Activated T-helper 17 cell treated with anti-CD3 and anti-CD28 coated beads, Interleukin-2, amount 50 U/mL, for 72 hours (primary cell): ENCODE measurements around the gene PLXNA3. TPM values are rescaled to one million over a fixed set of nuclear protein-coding genes. Genes with fewer than 3 reads are reported as not detected.
A peak's percentile ranks its signal among the peaks of the same experiment; 100 is the strongest.

Experiments
- ATAC-seq: fragments of 150-1000 bp; cut with Tn5 transposase; replicated peaks from 2 replicates; pipeline ENCODE4 v1.10.0; 2021; ENCODE audit warnings: mild to moderate bottlenecking, moderate library complexity
- H3K27ac Mint-ChIP-seq: one replicate; pipeline ENCODE4 v1.8.0; 2022; ENCODE audit warnings: mixed read lengths
- H3K27me3 Mint-ChIP-seq: one replicate; pipeline ENCODE4 v1.8.0; 2022; ENCODE audit warnings: mixed read lengths
- H3K36me3 Mint-ChIP-seq: one replicate; pipeline ENCODE4 v1.8.0; 2022; ENCODE audit warnings: low read depth, mild to moderate bottlenecking, mixed read lengths
- H3K4me1 Mint-ChIP-seq: one replicate; pipeline ENCODE4 v1.8.0; 2022; ENCODE audit warnings: mixed read lengths
- H3K4me3 Mint-ChIP-seq: one replicate; pipeline ENCODE4 v1.8.0; 2022; ENCODE audit warnings: mild to moderate bottlenecking, mixed read lengths
- H3K9me3 Mint-ChIP-seq: one replicate; pipeline ENCODE4 v1.8.0; 2022; ENCODE audit warnings: mixed read lengths
- total RNA-seq, 2 donors: library from RNA; stranded (reverse); gene quantifications; one replicate each; pipeline ENCODE4 v1.2.3, GENCODE V29; 2022

PLXNA3 gene
- total RNA-seq, 2 donors from 2014 or later, result 63.2 to 67.8 TPM

DNA sequence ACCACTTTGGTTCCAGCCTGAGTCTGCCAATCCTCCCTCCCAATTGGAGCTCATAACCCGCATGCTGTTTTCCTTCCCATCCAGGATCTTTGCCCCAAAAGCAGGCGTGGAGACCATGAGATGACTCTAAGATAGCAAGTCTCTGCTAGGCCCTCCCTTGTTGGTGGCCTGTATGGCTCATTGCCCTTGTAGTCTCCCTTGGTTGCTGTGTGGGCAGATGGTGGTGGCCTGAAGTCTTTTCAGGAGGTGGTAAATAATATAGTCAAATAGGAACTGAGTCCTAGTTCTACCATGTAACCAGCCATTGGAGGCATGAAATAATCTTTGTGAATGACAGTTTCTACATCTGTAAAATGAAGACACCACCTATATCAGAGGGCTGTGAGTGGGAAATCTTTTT, 28.4 kb upstream of the PLXNA3 start:
- H3K27ac Mint-ChIP-seq, result peak overlapping the region; percentile 25
- peaks cover 22% of the 10 kb centered on the region for H3K36me3 Mint-ChIP-seq
- peak overlapping the region; percentile 85 for H3K4me3 Mint-ChIP-seq
- ATAC-seq, result peak; percentile 29
- no peaks in the 10 kb centered on the region for H3K9me3 Mint-ChIP-seq
- H3K4me1 Mint-ChIP-seq, result peaks cover 6% of the 10 kb centered on the region
- H3K27me3 Mint-ChIP-seq, result no peaks in the 10 kb centered on the region

DNA sequence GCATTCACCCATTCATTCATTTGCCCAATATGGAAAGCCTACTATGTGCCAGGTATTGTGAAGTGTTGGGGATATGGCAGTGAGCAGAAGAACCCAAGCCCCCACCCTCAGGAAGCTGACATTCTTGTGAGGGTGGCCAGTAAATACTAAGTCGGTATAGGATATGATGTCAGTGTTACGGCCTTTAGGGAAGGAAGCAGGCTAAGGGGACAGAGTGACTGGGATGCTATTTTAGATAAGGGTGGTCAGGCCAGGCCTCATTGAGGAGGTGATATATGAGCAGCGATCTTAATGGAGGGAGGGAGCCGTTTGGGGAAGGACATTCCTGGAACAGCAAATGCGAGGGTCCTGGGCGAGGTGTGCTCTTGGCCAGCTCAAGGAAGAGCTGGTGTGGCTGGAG, 27.6 kb upstream of the PLXNA3 start:
- no peak for ATAC-seq
- H3K4me1 Mint-ChIP-seq, result peaks cover 6% of the 10 kb centered on the region
- no peaks in the 10 kb centered on the region for H3K27me3 Mint-ChIP-seq
- peaks cover 22% of the 10 kb centered on the region for H3K36me3 Mint-ChIP-seq
- no peaks in the 10 kb centered on the region for H3K9me3 Mint-ChIP-seq
- peak overlapping the region; percentile 85 for H3K4me3 Mint-ChIP-seq
- H3K27ac Mint-ChIP-seq, result peak overlapping the region; percentile 54

DNA sequence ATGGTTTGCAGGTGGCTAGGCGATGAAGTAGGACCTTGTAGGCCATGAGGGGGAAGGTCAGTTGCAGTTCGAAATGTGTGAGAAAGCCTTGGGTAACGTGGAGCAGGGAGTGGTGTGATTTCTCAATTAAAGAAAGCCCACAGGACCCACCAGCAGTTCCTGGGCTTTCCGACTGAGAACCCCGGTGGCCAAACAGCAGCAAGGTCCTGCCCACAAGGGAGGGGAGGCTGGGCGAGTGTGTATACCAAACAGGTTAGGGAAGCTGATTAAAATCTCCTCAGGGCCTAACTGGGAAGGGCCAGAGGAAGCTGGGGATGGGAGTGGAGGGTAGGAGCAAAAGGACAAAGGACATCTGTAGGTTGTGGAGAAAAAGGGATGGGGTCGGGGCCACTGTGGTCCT, 27.2 kb upstream of the PLXNA3 start:
- H3K27ac Mint-ChIP-seq, result peak overlapping the region; percentile 54
- H3K4me1 Mint-ChIP-seq, result peaks cover 8% of the 10 kb centered on the region
- H3K27me3 Mint-ChIP-seq, result no peaks in the 10 kb centered on the region
- peak overlapping the region; percentile 85 for H3K4me3 Mint-ChIP-seq
- ATAC-seq, result no peak
- peaks cover 27% of the 10 kb centered on the region for H3K36me3 Mint-ChIP-seq
- H3K9me3 Mint-ChIP-seq, result no peaks in the 10 kb centered on the region

DNA sequence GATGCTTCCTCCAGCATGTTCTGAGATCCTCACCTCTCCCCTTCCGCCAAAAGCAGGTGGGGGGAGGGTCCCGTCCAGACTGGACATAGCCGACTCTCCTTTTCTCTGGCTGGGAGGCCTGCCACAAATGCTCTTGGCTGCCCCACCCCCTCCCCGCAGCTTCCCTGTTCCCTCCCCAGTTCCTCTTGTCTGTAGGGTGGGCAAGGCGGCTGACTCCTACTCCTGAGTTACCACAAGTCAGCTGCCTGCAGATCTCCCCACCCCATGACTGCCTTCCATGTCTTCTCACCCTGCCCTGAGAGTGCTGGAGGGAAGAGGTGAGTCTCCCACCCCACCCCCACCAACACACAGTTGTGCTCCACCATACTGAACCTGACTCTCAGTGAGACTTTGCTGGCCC, 26.7 kb upstream of the PLXNA3 start:
- H3K27ac Mint-ChIP-seq, result no peak overlapping the region
- H3K27me3 Mint-ChIP-seq, result no peaks in the 10 kb centered on the region
- no peak for ATAC-seq
- peaks cover 12% of the 10 kb centered on the region for H3K4me1 Mint-ChIP-seq
- peaks cover 31% of the 10 kb centered on the region for H3K36me3 Mint-ChIP-seq
- H3K9me3 Mint-ChIP-seq, result no peaks in the 10 kb centered on the region
- no peak overlapping the region for H3K4me3 Mint-ChIP-seq

DNA sequence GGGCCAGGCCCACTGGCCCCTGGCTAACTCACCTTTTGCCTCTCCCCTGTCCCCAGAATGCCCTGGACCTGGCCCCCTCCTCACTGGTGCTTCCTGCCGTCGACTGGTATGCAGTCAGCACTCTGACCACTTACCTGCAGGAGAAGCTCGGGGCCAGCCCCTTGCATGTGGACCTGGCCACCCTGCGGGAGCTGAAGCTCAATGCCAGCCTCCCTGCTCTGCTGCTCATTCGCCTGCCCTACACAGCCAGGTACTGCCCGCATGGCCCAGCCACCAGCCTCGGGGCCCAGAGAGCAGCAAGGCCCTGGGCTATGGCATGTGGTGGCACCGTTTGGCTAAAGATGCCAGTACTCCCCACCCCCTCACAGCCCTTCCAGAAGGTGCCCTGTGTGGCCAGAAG, 25.9 kb upstream of the PLXNA3 start:
- Mint-ChIP-seq H3K36me3 (peaks cover 35% of the 10 kb centered on the region), H3K4me3 (no peak overlapping the region), H3K27ac (no peak overlapping the region), H3K9me3 (no peaks in the 10 kb centered on the region), H3K27me3 (no peaks in the 10 kb centered on the region), H3K4me1 (peaks cover 12% of the 10 kb centered on the region)
- ATAC-seq, result no peak

DNA sequence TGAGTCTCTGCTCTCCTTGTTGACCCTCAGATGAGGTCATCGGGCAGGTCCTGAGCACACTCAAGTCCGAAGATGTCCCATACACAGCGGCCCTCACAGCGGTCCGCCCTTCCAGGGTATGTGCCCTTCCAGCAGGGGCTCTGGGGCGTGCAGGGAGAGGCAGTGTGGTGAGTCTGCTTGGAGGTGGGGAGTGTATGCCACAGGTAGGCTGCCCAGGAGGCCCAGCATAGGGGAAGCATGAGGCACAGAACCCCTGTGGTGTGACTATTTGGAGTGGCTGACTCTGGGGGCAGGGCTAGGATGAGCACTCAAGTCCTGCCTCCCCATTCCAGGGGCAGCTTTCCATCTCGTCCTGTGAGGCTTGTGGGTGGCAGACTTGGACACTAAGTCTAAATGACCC, 24.5 kb upstream of the PLXNA3 start:
- Mint-ChIP-seq H3K9me3 (no peaks in the 10 kb centered on the region), H3K27ac (no peak overlapping the region), H3K27me3 (no peaks in the 10 kb centered on the region), H3K4me1 (peaks cover 12% of the 10 kb centered on the region), H3K36me3 (peaks cover 49% of the 10 kb centered on the region), H3K4me3 (no peak overlapping the region)
- no peak for ATAC-seq

DNA sequence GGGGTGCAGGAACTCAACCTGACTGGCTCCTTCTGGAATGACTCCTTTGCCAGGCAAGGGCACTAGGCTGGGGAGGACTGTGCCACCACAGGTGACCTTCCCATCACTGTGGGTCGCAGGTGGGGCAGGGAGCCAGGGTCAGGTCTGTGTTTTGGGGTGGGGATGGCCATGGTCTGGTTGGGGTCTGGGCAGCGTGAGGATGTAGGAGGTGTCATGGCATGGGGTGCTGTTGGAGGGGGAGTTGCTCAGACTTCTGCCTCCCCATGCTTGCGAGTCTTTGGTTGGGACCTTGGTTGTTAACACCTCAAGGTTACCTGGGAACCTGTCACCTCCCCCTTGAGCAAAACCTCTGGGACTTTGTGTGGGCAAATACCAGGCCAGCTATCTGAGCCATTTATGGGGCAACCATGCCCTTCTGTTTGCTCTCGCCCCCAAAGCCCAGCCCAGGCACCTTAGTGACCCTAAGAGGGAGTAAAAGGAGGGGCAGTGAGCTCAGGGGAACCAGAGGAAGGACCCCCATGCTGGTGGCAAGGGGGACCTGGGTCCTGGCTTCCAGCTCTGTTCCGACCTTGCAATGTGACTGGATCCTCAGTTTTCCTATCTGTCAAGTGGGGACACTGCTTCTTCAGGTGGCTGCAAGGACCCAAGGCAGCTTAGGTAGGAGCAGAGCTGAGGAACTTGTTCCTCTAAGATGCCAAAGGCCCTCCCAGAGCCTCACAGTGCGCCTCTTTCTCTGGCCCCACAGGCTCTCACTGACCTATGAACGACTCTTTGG, 23.5 kb upstream of the PLXNA3 start:
- H3K4me3 Mint-ChIP-seq, result no peak overlapping the region
- H3K27ac Mint-ChIP-seq, result no peak overlapping the region
- ATAC-seq, result no peak
- no peaks in the 10 kb centered on the region for H3K27me3 Mint-ChIP-seq
- H3K9me3 Mint-ChIP-seq, result no peaks in the 10 kb centered on the region
- H3K36me3 Mint-ChIP-seq, result peaks cover 58% of the 10 kb centered on the region
- peaks cover 12% of the 10 kb centered on the region for H3K4me1 Mint-ChIP-seq

DNA sequence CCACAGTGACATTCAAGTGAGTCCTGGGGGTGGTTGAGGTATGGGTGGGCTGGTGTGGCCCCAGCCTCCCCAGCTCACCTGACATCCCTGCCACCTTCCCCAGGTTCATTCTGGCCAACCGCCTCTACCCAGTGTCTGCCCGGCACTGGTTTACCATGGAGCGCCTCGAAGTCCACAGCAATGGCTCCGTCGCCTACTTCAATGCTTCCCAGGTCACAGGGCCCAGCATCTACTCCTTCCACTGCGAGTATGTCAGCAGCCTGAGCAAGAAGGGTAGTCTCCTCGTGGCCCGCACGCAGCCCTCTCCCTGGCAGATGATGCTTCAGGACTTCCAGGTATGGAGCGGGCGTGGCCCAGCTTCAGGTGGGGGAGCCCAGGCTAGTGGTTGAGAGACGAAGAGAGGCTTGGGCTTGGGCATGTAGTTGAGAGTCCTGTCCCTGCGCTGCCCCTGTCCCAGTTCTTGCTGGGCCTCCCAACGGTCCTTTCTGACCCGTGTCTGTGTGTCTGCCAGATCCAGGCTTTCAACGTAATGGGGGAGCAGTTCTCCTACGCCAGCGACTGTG, 22.8 kb upstream of the PLXNA3 start:
- Mint-ChIP-seq H3K27me3 (no peaks in the 10 kb centered on the region), H3K27ac (no peak overlapping the region), H3K4me3 (no peak overlapping the region), H3K36me3 (peaks cover 65% of the 10 kb centered on the region), H3K4me1 (peaks cover 12% of the 10 kb centered on the region), H3K9me3 (no peaks in the 10 kb centered on the region)
- ATAC-seq, result no peak

DNA sequence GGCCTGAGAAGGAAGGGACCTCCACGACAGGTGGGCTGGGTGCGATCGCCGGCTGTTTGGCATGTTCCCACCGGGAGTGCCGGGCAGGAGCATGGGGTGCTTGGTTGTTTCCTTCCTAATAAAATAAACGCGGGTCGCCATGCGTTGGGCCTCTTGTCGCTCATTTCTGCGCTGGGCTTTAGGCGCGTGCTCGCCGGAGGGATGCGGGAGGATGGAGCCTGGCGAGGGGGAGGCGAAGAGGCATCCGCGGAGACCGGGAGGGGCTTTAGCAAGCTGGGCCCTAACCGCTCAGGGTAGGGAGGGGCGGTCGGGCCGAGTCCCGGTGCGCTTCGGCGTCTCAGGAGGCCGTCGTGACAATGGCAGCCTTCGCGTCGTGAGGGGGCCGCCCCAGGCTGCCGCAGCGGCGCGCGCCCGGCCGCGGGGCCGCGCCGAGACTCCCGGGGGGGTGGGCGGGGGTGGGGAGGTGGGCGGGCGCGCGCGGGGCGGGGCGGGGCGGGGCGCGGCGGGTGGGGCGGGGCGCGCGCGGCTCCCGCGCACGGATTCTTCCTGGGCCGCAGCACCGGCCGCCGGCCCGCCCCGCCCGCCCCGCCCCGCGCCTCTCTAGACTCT, 21.6 kb upstream of the PLXNA3 start:
- peak; percentile 76 for ATAC-seq

DNA sequence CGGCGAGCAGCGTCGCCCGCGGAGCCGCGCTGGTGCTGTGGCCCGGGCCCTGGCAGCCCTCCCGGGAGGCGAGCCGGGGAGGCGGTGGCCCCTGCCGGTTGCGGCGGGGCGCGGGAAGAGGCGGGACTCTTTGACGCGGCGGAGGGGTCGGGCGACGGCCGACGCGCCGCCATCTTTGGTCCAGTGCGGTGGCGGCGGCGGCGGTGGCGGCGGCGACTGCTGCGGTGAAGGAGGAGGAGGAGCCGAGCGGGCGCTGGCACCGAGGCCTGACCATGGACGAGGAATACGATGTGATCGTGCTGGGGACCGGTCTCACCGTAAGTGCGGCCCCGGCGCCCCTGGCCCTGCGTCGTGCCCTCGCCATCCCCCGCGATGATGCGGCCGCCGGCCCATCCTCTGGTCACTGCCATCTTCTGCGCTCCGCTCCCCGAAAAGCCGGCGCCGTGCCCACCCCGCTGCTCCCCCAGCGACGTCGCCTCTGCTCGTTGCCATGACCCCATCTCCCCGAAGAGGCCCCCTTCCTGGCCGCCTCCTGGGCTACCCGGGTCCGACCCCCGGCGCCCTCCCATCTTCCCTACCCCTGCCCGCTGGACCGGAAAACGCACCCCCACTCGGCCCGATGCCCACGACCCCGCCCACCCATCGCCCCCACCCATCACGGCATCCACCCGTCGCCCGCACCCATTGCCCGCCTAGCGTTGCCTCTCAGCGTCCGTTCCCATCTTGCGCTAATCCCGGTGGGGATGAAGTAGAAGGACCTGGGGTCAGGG, 20.9 kb upstream of the PLXNA3 start, which contains the start of gene GDI1:
Gene GDI1 (plus strand): TSS at position 172 of the 770 bp plus-strand sequence. CDS start 101 bp downstream, at position 273.
- H3K4me1 Mint-ChIP-seq, result peaks cover 6% of the 10 kb centered on the region
- H3K9me3 Mint-ChIP-seq, result no peaks in the 10 kb centered on the region
- peak; percentile 67 for ATAC-seq
- no peaks in the 10 kb centered on the region for H3K27me3 Mint-ChIP-seq
- H3K4me3 Mint-ChIP-seq, result peak within 1 kb of the TSS; percentile 91
- peak within 1 kb of the TSS; percentile 91 for H3K27ac Mint-ChIP-seq
- peaks cover 76% of the 10 kb centered on the region for H3K36me3 Mint-ChIP-seq

More for the DNA sequence above, 21.6 kb upstream of the PLXNA3 start:
- Mint-ChIP-seq H3K4me1 (peaks cover 6% of the 10 kb centered on the region), H3K27ac (peak overlapping the region; percentile 86), H3K27me3 (no peaks in the 10 kb centered on the region), H3K36me3 (peaks cover 69% of the 10 kb centered on the region), H3K4me3 (peak overlapping the region; percentile 82), H3K9me3 (no peaks in the 10 kb centered on the region)

DNA sequence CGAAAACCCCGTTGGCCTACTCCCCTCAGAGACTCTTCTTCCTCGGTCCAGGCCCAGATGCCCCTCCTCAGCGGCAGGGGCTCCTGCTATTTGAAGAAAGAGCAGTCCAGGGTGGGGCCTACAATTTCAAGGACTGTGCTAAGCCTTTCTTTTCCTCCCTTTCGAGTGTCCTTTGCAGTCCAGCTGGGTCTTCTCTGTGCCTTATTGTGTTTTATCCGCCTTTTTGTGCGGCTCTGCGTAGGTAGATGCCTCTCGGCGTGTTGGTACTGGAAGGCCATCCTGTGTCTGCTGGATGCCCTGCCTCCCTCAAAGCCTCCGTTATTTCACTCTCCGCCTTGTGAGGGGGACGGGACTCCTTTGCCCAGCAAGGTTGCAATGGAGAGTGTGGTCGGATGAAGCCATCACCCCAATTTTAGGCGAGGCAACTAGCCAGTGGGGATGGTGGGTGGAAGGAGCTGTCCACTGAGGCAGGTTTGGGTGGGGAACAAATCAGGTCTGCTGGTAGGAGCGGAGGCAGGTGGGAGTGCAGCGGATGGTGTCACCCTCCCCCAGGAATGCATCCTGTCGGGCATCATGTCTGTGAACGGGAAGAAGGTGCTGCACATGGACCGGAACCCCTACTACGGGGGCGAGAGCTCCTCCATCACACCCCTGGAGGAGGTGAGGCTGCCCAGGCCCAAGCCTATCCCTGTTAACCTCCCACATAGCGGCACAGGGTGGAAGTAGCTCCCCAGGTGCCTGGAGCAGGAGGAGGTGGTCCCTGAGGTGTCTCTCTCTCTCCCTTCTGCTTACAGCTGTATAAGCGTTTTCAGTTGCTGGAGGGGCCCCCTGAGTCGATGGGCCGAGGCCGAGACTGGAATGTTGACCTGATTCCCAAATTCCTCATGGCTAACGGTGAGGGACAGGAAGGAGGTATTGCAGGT, 19.8 kb upstream of the PLXNA3 start:
- peak overlapping the region; percentile 91 for H3K27ac Mint-ChIP-seq
- no peak for ATAC-seq
- H3K36me3 Mint-ChIP-seq, result peaks cover 82% of the 10 kb centered on the region
- peaks cover 6% of the 10 kb centered on the region for H3K4me1 Mint-ChIP-seq
- H3K9me3 Mint-ChIP-seq, result no peaks in the 10 kb centered on the region
- H3K4me3 Mint-ChIP-seq, result peak overlapping the region; percentile 91
- H3K27me3 Mint-ChIP-seq, result no peaks in the 10 kb centered on the region

DNA sequence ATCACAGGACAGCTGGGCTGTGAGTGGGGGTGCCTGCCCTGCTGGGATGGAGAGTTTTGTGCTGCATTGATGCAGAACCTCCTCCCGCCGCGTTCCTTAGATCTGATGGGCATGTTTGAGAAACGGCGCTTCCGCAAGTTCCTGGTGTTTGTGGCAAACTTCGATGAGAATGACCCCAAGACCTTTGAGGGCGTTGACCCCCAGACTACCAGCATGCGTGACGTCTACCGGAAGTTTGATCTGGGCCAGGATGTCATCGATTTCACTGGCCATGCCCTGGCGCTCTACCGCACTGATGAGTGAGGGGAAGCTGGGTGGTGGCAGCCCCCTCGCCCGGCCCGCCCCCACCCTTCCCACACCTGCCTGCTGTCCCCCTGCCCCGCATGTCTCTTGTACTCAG, 18.2 kb upstream of the PLXNA3 start:
- H3K4me1 Mint-ChIP-seq, result peaks cover 6% of the 10 kb centered on the region

DNA sequence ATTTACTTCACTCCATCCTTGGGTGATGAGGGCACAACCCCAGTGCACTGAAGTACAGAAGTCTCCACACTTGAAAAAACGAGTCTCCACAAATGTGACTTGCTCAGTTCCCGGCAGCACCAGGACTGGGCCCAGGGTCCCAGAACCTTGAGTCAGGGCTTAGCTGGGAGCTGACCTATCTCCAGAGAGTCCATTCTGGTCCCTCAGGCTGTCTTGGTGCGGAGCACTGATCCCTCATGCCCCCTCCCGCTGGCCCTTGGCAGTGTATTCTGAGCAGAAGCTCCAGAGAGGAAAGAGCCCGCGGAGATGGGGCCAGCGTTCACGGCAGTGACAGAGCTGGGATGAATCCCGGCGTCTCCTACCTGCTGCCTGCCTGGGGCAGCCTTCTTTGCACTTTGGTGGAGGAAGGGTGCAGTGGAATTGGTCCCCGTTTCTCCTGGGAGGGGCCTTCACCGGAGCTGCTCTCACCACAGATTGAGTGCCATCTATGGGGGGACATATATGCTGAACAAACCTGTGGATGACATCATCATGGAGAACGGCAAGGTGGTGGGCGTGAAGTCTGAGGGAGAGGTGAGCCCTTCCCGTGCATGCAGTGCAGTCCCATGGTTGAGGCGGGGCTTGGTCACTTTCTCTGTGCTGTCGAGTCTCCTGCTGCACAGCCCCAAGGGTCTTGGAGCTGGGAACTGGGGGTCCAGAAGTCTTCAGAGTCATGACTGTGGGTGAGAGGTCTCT, 17.3 kb upstream of the PLXNA3 start:
- H3K4me3 Mint-ChIP-seq, result peak overlapping the region; percentile 37
- peaks cover 6% of the 10 kb centered on the region for H3K4me1 Mint-ChIP-seq
- ATAC-seq, result no peak
- no peak overlapping the region for H3K27ac Mint-ChIP-seq
- H3K36me3 Mint-ChIP-seq, result peaks cover 72% of the 10 kb centered on the region
- H3K27me3 Mint-ChIP-seq, result no peaks in the 10 kb centered on the region
- no peaks in the 10 kb centered on the region for H3K9me3 Mint-ChIP-seq

More for the DNA sequence above, 18.2 kb upstream of the PLXNA3 start:
- Mint-ChIP-seq H3K27me3 (no peaks in the 10 kb centered on the region), H3K27ac (no peak overlapping the region), H3K4me3 (peak overlapping the region; percentile 37), H3K9me3 (no peaks in the 10 kb centered on the region), H3K36me3 (peaks cover 76% of the 10 kb centered on the region)
- ATAC-seq, result no peak
